HG03439 (cell line): Measurements from ENCODE around the gene ANKRD62.
"Not testable (repeated sequence)": the region's sequence is repeated elsewhere in the genome, so short reads cannot be mapped to it uniquely, and the experiment has no call there.

Experiments
- ATAC-seq: cut with Tn5 transposase; IDR thresholded peaks from one replicate; pipeline ENCODE4 v1.9.1; 2021; ENCODE audit warnings: mild to moderate bottlenecking, moderate library complexity; ENCODE audit not compliant: unreplicated experiment

ANKRD62 gene

GRCh38 chr18:12092398-12093229 lies 1.0 kb upstream of the ANKRD62 start:
- no peak for ATAC-seq

GRCh38 chr18:12098374-12098773 lies 4.7 kb downstream of the ANKRD62 start:
- ATAC-seq: no peak

GRCh38 chr18:12099160-12099559 lies 5.5 kb downstream of the ANKRD62 start:
- no peak for ATAC-seq

- ATAC-seq: no peak
Observed at GRCh38 chr18:12101266-12101665, 7.6 kb downstream of the ANKRD62 start.

GRCh38 chr18:12102136-12102842 lies 8.6 kb downstream of the ANKRD62 start:
- ATAC-seq: no peak

GRCh38 chr18:12106471-12106870 lies 12.8 kb downstream of the ANKRD62 start:
- no peak for ATAC-seq

- no peak for ATAC-seq
Observed at GRCh38 chr18:12109836-12110235, 16.2 kb downstream of the ANKRD62 start.

GRCh38 chr18:12113999-12114646 lies 20.5 kb downstream of the ANKRD62 start:
- ATAC-seq: no peak

- ATAC-seq: no peak
Observed at GRCh38 chr18:12119358-12119757, 25.7 kb downstream of the ANKRD62 start.

GRCh38 chr18:12121175-12122042 lies 27.8 kb downstream of the ANKRD62 start:
- no peak for ATAC-seq

GRCh38 chr18:12122043-12122389 lies 28.4 kb downstream of the ANKRD62 start:
- ATAC-seq: not testable (repeated sequence)

- not testable (repeated sequence) for ATAC-seq
Observed at GRCh38 chr18:12127647-12128046, 34.0 kb downstream of the ANKRD62 start.

GRCh38 chr18:12138831-12139230 lies 45.2 kb downstream of the ANKRD62 start:
- not testable (repeated sequence) for ATAC-seq

GRCh38 chr18:12140866-12141265 lies 47.2 kb downstream of the ANKRD62 start:
- ATAC-seq: not testable (repeated sequence)

- not testable (repeated sequence) for ATAC-seq
Observed at GRCh38 chr18:12141778-12142177, 48.1 kb downstream of the ANKRD62 start.

GRCh38 chr18:12149431-12149830 lies 55.8 kb downstream of the ANKRD62 start:
- ATAC-seq: not testable (repeated sequence)

- ATAC-seq: no peak
Observed at GRCh38 chr18:12154361-12154760, 60.7 kb downstream of the ANKRD62 start.

GRCh38 chr18:12155996-12156395 lies 62.4 kb downstream of the ANKRD62 start:
- ATAC-seq: no peak

GRCh38 chr18:12159446-12159845 lies 65.8 kb downstream of the ANKRD62 start:
- ATAC-seq: no peak

GRCh38 chr18:12162786-12163185 lies 69.1 kb downstream of the ANKRD62 start:
- no peak for ATAC-seq
